Activated CD8-positive, alpha-beta T cell treated with anti-CD3 and anti-CD28 coated beads, Interleukin-2, amount 10 ng/mL, durations not matched to agents 7 days and 5 days (primary cell): Measurements from ENCODE around the gene CERS6. TPM values are rescaled to one million over a fixed set of nuclear protein-coding genes. Genes with fewer than 3 reads are reported as not detected.

Experiments
- ATAC-seq: fragments of 150-1000 bp; cut with Tn5 transposase; one replicate; pipeline ENCODE4 v1.10.0; 2021; ENCODE audit warnings: moderate library complexity
- CTCF ChIA-PET: fragments of 350-600 bp; sonication (Branson Sonifier 250); formaldehyde crosslinking; loops from one replicate; lab custom pipeline; 2021; ENCODE audit warnings: antibody characterized with exemption; lab: Charles Lee
- POLR2A ChIA-PET: fragments of 350-600 bp; sonication (Branson Sonifier 250); formaldehyde crosslinking; loops from one replicate; lab custom pipeline; 2021; ENCODE audit warnings: antibody characterized with exemption; lab: Charles Lee
- DNase-seq: peaks from one replicate; pipeline ENCODE4 v3.0.0-alpha.2; 2020
- H3K27ac Mint-ChIP-seq: one replicate; pipeline ENCODE4 v1.8.0; 2021; ENCODE audit warnings: mild to moderate bottlenecking, mixed read lengths
- H3K27me3 Mint-ChIP-seq: one replicate; pipeline ENCODE4 v1.8.0; 2021; ENCODE audit warnings: low read depth, mixed read lengths
- H3K36me3 Mint-ChIP-seq: one replicate; pipeline ENCODE4 v1.8.0; 2021; ENCODE audit warnings: low read depth, mixed read lengths
- H3K4me1 Mint-ChIP-seq: one replicate; pipeline ENCODE4 v1.8.0; 2021; ENCODE audit warnings: low read depth, mixed read lengths
- H3K4me3 Mint-ChIP-seq: one replicate; pipeline ENCODE4 v1.8.0; 2021; ENCODE audit warnings: mild to moderate bottlenecking, mixed read lengths
- H3K9me3 Mint-ChIP-seq: one replicate; pipeline ENCODE4 v1.8.0; 2022; ENCODE audit warnings: mixed read lengths; ENCODE audit not compliant: insufficient read depth
- total RNA-seq, 2 experiments: library from RNA; stranded (reverse); gene quantifications; one replicate each; pipeline ENCODE4 v1.2.3, GENCODE V29; 2021

Gene CERS6
- total RNA-seq, 2 experiments from 2014 or later, result 13.1 to 14.5 TPM

DNA sequence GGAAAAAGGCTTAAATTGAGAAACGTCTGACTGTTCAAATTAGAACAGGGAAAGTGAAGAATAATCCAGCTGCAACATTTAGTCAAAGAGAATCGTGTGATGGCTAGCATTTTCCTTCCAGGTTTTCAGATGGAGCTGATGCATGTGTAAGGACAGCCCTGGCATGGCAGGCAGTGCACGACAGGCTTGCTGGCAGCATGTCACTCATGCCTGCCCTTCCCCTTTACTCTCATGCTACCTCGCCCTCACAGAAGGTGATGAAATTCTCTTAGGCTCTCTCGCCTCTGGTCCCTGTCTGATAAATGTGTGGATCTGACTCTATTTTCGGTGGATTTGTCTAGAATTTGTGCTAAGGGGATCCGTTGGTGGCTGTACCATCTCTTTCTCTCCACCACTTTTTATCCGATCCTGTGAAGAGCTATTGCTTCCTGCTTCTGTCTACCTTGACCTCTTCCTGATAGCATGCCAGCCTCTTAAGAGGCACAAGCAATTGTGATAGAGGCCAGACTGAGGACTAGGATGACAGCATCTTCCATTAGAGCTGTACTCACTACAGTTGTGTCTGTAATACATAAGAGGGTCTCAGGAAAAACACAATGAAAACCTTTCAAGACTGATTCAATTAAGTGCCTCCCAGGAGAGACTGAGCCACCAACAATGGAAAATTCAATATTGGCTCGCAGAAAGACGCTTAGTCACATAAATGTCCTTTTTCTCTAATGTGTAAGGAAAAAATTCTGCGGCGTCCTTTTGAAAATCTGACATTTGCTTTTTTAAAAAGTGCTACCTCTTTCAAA, 280.8 kb downstream of the CERS6 start:
- Mint-ChIP-seq H3K27ac (no peak overlapping the region), H3K27me3 (no peaks in the 10 kb centered on the region), H3K4me3 (no peak overlapping the region), H3K36me3 (no peaks in the 10 kb centered on the region), H3K9me3 (no peaks in the 10 kb centered on the region), H3K4me1 (peaks cover 3% of the 10 kb centered on the region)
- DNase-seq (no peak), ATAC-seq (no peak)
- POLR2A ChIA-PET, result no interaction called here
- CTCF ChIA-PET, result no interaction called here

- CTCF ChIA-PET, result interaction anchor here (2.0 kb wide), 1 partner anchor 12 kb away, joined by 5 read pairs; no protein-coding TSS in a partner anchor
- no peaks in the 10 kb centered on the region for H3K36me3 Mint-ChIP-seq
These were observed 282.0 kb downstream of the CERS6 start for GRCh38 chr2:168738062-168738461.

GRCh38 chr2:168740360-168740759, 284.3 kb downstream of the CERS6 start:
- no peak overlapping the region for H3K4me3 Mint-ChIP-seq
- ChIA-PET POLR2A (no interaction called here), CTCF (interaction anchor here (1.5 kb wide), 1 partner anchor 10 kb away, joined by 3 read pairs; no protein-coding TSS in a partner anchor)
- H3K36me3 Mint-ChIP-seq, result no peaks in the 10 kb centered on the region
- peaks cover 3% of the 10 kb centered on the region for H3K4me1 Mint-ChIP-seq
- DNase-seq (no peak), ATAC-seq (no peak)
- no peak overlapping the region for H3K27ac Mint-ChIP-seq
- no peaks in the 10 kb centered on the region for H3K27me3 Mint-ChIP-seq
- H3K9me3 Mint-ChIP-seq, result no peaks in the 10 kb centered on the region

More at GRCh38 chr2:168738062-168738461, 282.0 kb downstream of the CERS6 start:
- Mint-ChIP-seq H3K27me3 (no peaks in the 10 kb centered on the region), H3K9me3 (no peaks in the 10 kb centered on the region), H3K4me1 (peaks cover 3% of the 10 kb centered on the region), H3K27ac (no peak overlapping the region), H3K4me3 (no peak overlapping the region)
- DNase-seq, result no peak
- no peak for ATAC-seq
- POLR2A ChIA-PET, result no interaction called here

DNA sequence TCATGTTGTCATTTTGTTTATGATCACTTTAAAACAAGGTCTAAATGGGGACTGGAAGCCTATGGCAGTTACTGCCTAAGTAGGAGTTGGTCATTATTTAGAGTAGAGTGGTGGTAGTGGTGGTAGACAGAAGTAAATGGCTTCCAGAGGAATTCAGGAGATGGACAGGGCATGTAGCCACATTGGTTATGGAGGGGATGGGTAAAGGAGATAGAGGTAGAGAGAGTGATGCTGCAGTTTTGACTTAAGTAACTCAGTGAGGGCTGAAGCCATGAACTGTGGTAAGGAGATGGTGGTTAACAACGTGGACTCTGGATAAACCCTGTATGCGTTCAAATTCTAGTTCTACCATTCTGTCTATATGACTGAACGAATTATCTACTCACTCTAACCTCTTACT, 284.7 kb downstream of the CERS6 start:
- no peak for DNase-seq
- Mint-ChIP-seq H3K4me3 (no peak overlapping the region), H3K4me1 (peaks cover 3% of the 10 kb centered on the region), H3K9me3 (no peaks in the 10 kb centered on the region), H3K27me3 (no peaks in the 10 kb centered on the region), H3K27ac (no peak overlapping the region), H3K36me3 (no peaks in the 10 kb centered on the region)
- CTCF ChIA-PET, result interaction anchor here (1.5 kb wide), 1 partner anchor 9 kb away, joined by 3 read pairs; no protein-coding TSS in a partner anchor
- no peak for ATAC-seq
- POLR2A ChIA-PET, result no interaction called here

GRCh38 chr2:168742258-168742932, 286.3 kb downstream of the CERS6 start:
- H3K36me3 Mint-ChIP-seq, result no peaks in the 10 kb centered on the region

DNA sequence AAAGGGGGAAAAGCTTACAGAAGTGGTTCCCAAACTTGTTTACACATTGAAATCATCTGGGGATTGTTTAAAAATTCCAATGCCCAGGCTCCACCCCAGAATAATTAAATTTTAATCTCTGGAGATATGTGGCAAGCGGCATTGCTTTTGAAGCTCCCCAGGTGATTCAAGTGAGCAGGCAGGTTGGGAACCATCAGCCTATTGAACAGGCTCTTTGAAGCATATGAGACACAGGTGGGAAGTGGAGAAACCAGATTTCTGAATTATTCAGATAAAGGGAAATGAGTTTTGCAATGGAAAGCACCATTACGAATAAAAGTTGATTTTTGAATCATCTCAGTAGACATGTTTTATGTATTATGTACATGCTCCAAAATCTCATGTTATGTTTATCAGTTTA, 288.8 kb downstream of the CERS6 start:
- CTCF ChIA-PET, result no interaction called here
- no peaks in the 10 kb centered on the region for H3K27me3 Mint-ChIP-seq
- no peak for ATAC-seq
- H3K36me3 Mint-ChIP-seq, result peaks cover 2% of the 10 kb centered on the region
- no peaks in the 10 kb centered on the region for H3K9me3 Mint-ChIP-seq
- POLR2A ChIA-PET, result no interaction called here
- no peak overlapping the region for H3K4me3 Mint-ChIP-seq
- H3K4me1 Mint-ChIP-seq, result peaks cover 9% of the 10 kb centered on the region
- DNase-seq, result no peak
- no peak overlapping the region for H3K27ac Mint-ChIP-seq

More at GRCh38 chr2:168742258-168742932, 286.3 kb downstream of the CERS6 start:
- ChIA-PET POLR2A (no interaction called here), CTCF (no interaction called here)
- DNase-seq (no peak), ATAC-seq (no peak)
- no peaks in the 10 kb centered on the region for H3K27me3 Mint-ChIP-seq
- H3K9me3 Mint-ChIP-seq, result no peaks in the 10 kb centered on the region
- H3K27ac Mint-ChIP-seq, result no peak overlapping the region
- no peak overlapping the region for H3K4me3 Mint-ChIP-seq
- peaks cover 3% of the 10 kb centered on the region for H3K4me1 Mint-ChIP-seq

DNA sequence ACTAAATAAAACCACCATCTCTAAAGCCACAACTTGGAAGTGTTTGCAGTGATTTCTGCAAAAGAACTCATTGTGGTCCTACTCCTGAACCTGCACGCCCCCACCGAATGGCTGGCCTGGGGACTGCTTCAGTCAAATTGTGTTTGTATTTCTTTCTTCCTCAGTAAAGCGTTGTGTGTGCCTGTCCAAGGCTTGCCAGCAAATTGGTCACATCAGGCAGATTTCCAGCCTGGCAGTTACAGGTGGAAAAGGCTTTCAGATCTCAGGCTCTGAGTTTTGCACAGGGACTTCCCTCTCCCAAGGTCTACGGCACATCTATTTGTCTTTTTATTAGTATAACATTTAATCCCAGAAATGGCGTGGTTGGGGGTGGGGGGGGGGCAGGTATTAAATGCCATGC, 292.4 kb downstream of the CERS6 start:
- DNase-seq (no peak), ATAC-seq (no peak)
- H3K36me3 Mint-ChIP-seq, result peaks cover 7% of the 10 kb centered on the region
- ChIA-PET CTCF (no interaction called here), POLR2A (no interaction called here)
- H3K27me3 Mint-ChIP-seq, result no peaks in the 10 kb centered on the region
- peaks cover 34% of the 10 kb centered on the region for H3K4me1 Mint-ChIP-seq
- H3K27ac Mint-ChIP-seq, result no peak overlapping the region
- no peak overlapping the region for H3K4me3 Mint-ChIP-seq
- no peaks in the 10 kb centered on the region for H3K9me3 Mint-ChIP-seq

DNA sequence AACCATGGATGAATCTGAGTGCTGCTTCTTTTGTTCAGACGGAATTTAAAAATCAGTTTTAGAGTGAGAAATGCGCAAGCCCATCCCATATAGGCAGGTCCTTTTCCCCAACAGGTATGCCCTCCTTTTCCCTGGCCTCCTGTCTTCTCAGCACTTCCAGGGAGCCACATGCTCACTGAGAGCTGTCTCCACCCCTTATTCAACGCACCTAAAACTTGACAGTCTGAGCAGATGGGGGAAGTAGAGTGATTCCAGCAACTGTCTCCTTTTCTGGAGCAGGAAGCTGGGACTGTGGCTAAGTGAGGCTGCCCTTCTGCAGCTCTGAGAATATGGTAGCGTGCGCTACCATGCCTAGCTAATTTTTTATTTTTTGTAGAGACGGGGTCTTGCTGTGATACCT, 293.2 kb downstream of the CERS6 start:
- peaks cover 7% of the 10 kb centered on the region for H3K36me3 Mint-ChIP-seq
- no peak for DNase-seq
- peaks cover 34% of the 10 kb centered on the region for H3K4me1 Mint-ChIP-seq
- H3K9me3 Mint-ChIP-seq, result no peaks in the 10 kb centered on the region
- ATAC-seq, result no peak
- no peak overlapping the region for H3K4me3 Mint-ChIP-seq
- ChIA-PET CTCF (interaction anchor here (3.1 kb wide), 1 partner anchor 402 kb away, joined by 16 read pairs; no protein-coding TSS in a partner anchor), POLR2A (no interaction called here)
- H3K27ac Mint-ChIP-seq, result no peak overlapping the region
- no peaks in the 10 kb centered on the region for H3K27me3 Mint-ChIP-seq

GRCh38 chr2:168751104-168751740, 295.1 kb downstream of the CERS6 start:
- Mint-ChIP-seq H3K4me3 (peak overlapping the region; percentile 24), H3K4me1 (peaks cover 35% of the 10 kb centered on the region), H3K9me3 (no peaks in the 10 kb centered on the region), H3K36me3 (peaks cover 10% of the 10 kb centered on the region), H3K27me3 (no peaks in the 10 kb centered on the region), H3K27ac (peak overlapping the region; percentile 76)
- ChIA-PET POLR2A (no interaction called here), CTCF (interaction anchor here (0.9 to 3.1 kb wide), 6 partner anchors 8 to 404 kb away, joined by 3 to 16 read pairs (median 4); no protein-coding TSS in a partner anchor)
- peak; percentile 61 for DNase-seq
- ATAC-seq, result peak; percentile 89

GRCh38 chr2:168752361-168752760, 296.3 kb downstream of the CERS6 start:
- CTCF ChIA-PET, result no interaction called here
- no peak for ATAC-seq
- Mint-ChIP-seq H3K27ac (no peak overlapping the region), H3K9me3 (no peaks in the 10 kb centered on the region), H3K27me3 (no peaks in the 10 kb centered on the region), H3K4me1 (peaks cover 47% of the 10 kb centered on the region), H3K4me3 (no peak overlapping the region), H3K36me3 (peaks cover 12% of the 10 kb centered on the region)
- POLR2A ChIA-PET, result no interaction called here
- no peak for DNase-seq

GRCh38 chr2:168753765-168754329, 297.8 kb downstream of the CERS6 start:
- CTCF ChIA-PET, result interaction anchor here (4.2 kb wide), 1 partner anchor 406 kb away, joined by 20 read pairs; no protein-coding TSS in a partner anchor
- Mint-ChIP-seq H3K27me3 (no peaks in the 10 kb centered on the region), H3K9me3 (no peaks in the 10 kb centered on the region), H3K4me1 (peaks cover 57% of the 10 kb centered on the region), H3K27ac (no peak overlapping the region), H3K4me3 (no peak overlapping the region), H3K36me3 (peaks cover 12% of the 10 kb centered on the region)
- POLR2A ChIA-PET, result no interaction called here
- no peak for ATAC-seq
- DNase-seq, result no peak
